GM12872 (cell line): ENCODE data around the gene FAM184B.

ENCODE experiments used
- TF ChIP-seq, protein P1 (sequence below): IDR thresholded peaks from 3 replicates; pipeline ENCODE4 v1.5.1; 2011; ENCODE audit warnings: low read depth, mild to moderate bottlenecking, low read length, moderate library complexity; ENCODE audit not compliant: insufficient read depth

Gene FAM184B

DNA sequence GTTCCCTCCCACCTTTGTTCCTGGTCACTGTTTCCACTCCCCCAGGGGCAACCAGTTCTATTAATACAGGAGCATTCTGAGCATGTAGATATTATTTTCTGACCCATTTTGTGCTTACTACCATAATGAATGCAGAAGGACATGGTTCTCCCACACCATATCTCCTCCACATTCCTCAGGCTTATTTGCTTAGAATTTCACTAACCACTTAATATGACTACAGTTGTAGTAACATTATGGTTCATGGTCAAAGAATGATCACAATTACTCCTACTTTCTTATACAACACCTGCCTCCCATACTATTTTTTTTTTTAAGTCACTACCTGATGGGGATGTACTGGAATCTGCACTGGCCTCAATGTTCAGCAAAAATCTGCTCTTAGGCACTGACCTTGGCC is 7.5 kb upstream of the FAM184B start:
- TF ChIP-seq, protein P1, sequence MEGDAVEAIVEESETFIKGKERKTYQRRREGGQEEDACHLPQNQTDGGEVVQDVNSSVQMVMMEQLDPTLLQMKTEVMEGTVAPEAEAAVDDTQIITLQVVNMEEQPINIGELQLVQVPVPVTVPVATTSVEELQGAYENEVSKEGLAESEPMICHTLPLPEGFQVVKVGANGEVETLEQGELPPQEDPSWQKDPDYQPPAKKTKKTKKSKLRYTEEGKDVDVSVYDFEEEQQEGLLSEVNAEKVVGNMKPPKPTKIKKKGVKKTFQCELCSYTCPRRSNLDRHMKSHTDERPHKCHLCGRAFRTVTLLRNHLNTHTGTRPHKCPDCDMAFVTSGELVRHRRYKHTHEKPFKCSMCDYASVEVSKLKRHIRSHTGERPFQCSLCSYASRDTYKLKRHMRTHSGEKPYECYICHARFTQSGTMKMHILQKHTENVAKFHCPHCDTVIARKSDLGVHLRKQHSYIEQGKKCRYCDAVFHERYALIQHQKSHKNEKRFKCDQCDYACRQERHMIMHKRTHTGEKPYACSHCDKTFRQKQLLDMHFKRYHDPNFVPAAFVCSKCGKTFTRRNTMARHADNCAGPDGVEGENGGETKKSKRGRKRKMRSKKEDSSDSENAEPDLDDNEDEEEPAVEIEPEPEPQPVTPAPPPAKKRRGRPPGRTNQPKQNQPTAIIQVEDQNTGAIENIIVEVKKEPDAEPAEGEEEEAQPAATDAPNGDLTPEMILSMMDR = no peak

DNA sequence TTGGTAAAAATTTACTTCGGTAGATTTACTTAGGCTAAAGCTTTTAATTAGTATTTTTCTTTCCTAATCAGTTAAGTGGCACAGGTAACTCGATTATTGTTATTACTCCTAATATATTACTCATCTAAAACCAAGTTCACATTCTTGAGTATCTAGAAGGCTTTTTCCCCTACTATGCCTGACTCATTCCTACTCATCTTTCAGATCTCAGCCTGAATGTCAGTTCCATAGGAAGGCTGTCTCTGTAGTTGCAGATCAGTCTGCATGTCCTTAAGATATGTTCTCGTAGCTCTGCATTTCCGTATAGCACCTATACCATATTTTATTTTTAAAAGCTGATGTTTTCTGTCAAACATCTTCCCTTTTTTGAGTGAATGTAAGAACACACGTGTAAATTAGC is 5.9 kb upstream of the FAM184B start:
- TF ChIP-seq, protein P1 = no peak

DNA sequence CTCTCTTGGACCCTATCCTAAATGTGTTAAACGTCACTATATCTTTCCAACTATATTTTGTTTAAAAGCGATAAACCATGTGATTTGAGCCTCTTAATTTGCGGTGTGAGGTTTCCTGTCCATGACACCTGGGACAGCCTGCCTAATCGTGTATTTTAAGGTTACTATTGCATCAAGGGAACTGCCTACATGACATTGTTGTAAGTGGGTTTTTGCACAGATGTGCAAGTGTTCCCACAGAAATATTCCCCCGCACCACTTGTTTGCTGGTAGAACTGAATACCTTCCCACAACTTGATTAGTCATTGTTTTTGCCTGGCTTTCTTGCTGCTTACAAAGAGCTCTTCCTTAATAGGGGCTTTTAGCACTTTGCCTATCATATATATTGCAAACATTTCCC is 5.1 kb upstream of the FAM184B start:
- TF ChIP-seq, protein P1 = no peak

DNA sequence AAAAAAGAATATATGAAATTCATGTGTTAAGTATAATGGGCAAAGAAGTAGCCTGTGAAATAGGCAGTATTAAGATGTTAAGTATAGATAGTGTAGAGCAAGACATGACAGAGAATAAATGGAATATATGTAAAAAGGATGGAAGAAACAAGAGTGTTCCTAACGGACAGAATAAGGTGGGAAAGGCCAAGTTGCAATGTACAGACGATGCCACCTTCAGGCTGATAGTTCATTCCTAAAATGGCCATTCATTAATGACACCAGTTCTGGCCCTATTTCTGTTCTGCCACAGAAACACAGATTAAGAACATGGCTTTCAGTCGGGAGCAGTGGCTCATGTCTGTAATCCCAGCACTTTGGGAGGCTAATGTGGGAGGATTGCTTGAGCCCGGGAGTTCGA is 4.4 kb upstream of the FAM184B start:
- TF ChIP-seq, protein P1 = no peak

DNA sequence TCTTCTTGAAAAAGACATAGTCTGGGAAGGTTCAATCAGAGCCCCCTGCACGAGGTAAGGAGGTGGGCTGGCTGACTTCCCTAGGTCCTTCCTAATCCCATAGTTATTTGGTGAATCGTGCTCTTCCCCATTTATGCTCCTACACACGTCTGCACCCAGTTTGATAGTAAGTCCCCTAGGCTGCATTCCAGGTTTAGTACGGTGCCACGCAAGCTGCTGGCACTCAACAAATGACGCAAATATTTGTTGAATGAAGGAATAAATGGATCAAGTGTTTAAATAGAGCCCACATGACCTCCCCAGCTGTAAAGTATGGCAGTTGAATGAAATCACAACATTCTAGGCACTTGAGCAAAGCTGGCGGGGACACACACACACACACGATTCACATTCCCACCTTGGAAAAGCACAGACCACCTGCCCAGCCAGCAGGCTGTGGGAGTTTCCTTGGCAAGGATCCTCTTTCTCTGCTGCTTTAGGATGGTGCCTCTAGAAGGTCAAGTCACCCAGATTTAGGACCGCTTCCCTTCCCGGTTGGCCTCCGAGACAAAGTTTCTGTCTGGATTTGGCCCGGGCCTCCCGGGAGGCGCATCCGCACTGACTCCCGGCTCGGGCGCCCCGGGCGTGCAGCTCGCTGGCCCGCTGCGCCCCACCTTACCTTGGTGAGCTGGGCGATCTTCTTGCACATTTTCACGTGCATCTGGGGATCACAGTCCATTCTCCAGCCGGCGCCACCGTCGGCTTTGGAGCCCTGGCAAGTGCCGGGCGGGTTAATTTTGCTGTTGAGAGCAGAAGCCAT is 721 bp downstream of the FAM184B start:
- TF ChIP-seq, protein P1 = no peak

DNA sequence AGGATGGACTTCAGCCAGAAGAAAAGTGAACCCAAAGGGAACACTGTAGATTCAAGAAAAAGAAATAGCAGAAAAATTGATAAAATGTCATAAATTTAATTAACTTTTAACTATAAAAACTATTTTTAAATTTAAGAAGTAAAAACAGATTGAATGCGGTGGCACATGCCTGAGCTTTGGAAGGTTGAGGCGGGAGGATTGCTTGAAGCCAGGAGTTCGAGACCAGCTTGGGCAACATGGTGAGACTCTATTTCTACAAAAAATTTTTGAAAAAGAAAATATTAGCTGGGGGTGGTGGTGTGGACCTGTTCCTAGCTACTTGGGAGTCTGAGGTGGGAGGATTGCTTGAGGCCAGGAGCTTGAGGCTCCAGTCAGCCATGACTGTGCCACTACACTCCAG is 3.0 kb downstream of the FAM184B start:
- TF ChIP-seq, protein P1 = no peak

DNA sequence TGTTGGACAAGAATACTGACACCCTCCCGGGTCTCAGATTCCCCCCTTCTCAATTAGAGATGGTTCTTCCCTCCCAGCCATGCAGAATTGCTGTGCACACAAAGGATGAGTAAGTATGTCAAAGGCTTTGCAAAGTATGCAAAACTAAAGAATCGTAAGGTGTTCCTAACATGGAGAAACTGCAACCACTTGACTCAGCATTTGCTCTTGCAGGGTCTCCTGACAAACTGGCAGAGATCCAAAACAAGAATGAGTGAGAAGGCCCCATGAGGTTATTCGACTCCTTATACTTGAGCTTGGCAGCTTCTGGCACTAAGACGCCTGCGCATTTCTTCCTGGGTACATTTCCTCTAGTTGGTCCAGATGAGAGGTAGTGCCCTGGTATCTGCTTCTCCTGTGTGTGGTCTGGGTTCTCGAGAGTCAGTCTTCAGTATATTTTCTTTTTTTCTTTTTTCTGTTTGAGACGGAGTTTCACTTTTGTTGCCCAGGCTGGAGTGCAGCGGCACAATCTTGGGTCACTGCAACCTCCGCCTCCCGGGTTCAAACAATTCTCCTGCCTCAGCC is 8.2 kb downstream of the FAM184B start:
- TF ChIP-seq, protein P1 = no peak
